H1 (cell line): ENCODE data around the gene YRDC. TPM values are rescaled to one million over a fixed set of nuclear protein-coding genes. Genes with fewer than 3 reads are reported as not detected.

Experiments
- ASH2L ChIP-seq: fragments of 200-600, 300-600 bp; sonication (generic); IDR thresholded peaks from one replicate; pipeline ENCODE4 v1.7.1; 2017; ENCODE audit warnings: low read length
- ATF2 ChIP-seq: IDR thresholded peaks from 2 replicates; pipeline ENCODE4 v1.6.1; 2012; ENCODE audit warnings: low read length, inconsistent platforms
- BRCA1 ChIP-seq: IDR thresholded peaks from 2 replicates; pipeline ENCODE4 v1.6.1; 2012; ENCODE audit warnings: low read depth, low read length, improper control_type of control experiment
- CHD7 ChIP-seq: fragments of 300-600 bp; sonication (generic); IDR thresholded peaks from 2 replicates; pipeline ENCODE4 v1.7.1; 2012; ENCODE audit warnings: low read length, moderate library complexity, mild to moderate bottlenecking, inconsistent platforms; ENCODE audit not compliant: insufficient replicate concordance
- EP300 ChIP-seq, 2 experiments: IDR thresholded peaks; 1 replicate in 1 of 2; 2 replicates in 1 of 2; pipeline ENCODE4 v1.6.1; 2011 to 2012; ENCODE audit warnings: low read depth in 2 of 2, low read length in 2 of 2, mild to moderate bottlenecking in 2 of 2, borderline replicate concordance in 1 of 2, inconsistent platforms in 1 of 2, moderate library complexity in 1 of 2
- JUND ChIP-seq: IDR thresholded peaks from 2 replicates; pipeline ENCODE4 v1.6.1; 2011; ENCODE audit warnings: mild to moderate bottlenecking, improper control_type of control experiment, low read length
- POU5F1 ChIP-seq: IDR thresholded peaks from 2 replicates; pipeline ENCODE4 v1.6.1; 2011; ENCODE audit warnings: low read depth, mild to moderate bottlenecking, low read length, moderate library complexity
- SUZ12 ChIP-seq: fragments of 200-600 bp; sonication (generic); IDR thresholded peaks from 2 replicates; pipeline ENCODE4 v1.6.1; 2012; ENCODE audit warnings: mild to moderate bottlenecking, inconsistent platforms, low read length, moderate library complexity, mixed read lengths
- TAF7 ChIP-seq: optimal IDR thresholded peaks from 2 replicates; pipeline ENCODE3; 2011; ENCODE audit warnings: low read depth, mild to moderate bottlenecking, inconsistent platforms, low read length, moderate library complexity, borderline replicate concordance
- TEAD4 ChIP-seq: IDR thresholded peaks from 2 replicates; pipeline ENCODE4 v1.6.1; 2012; ENCODE audit warnings: low read depth, low read length, inconsistent platforms, mixed read lengths
- polyA plus RNA-seq, 7 experiments: library from polyadenylated mRNA; depleted of rRNA in 3 of 7; stranded (reverse) in 5 of 7; unstranded in 2 of 7; fragments of >200 nt in 5 of 7; fragments of 200-250 nt in 2 of 7; gene quantifications; 1 replicate in 5 of 7; 2 replicates in 1 of 7; 4 replicates in 1 of 7; pipeline versions ENCODE4 v1.2.1 to v1.2.3, GENCODE V29; 2011 to 2013; ENCODE audit warnings: missing spikeins in 2 of 7, mixed read lengths in 2 of 7
- total RNA-seq: library from RNA; stranded (reverse); fragmentation: NEBNext Ultra II Directional; extraction: Animal tissue kit (Norgen Biotek cat#: 25700); gene quantifications from 2 replicates; pipeline ENCODE4 v1.2.1, GENCODE V29; 2021

Gene YRDC
- total and polyA plus RNA-seq, 2 of the 8 experiments (the other 6 are each of a cell fraction or from before 2014, with no cell fraction given), result 21.1 to 21.6 TPM

- TF ChIP-seq CHD7 (no peak), SUZ12 (no peak), TAF7 (no peak), ASH2L (no peak), JUND (no peak), TEAD4 (no peak), ATF2 (no peak), POU5F1 (no peak), EP300 (IDR thresholded peaks at IDR 0.05; ENCODE audit: borderline replicate concordance in 1 of 2, low read depth in 2 of 2, low read length in 2 of 2) (no peak), BRCA1 (no peak)
These were observed 52.7 kb downstream of the YRDC start (continued) for GRCh38 chr1:37755290-37755689.
